GM18858 (cell line): ENCODE measurements around the gene SHF.

Source experiments
- ATAC-seq: cut with Tn5 transposase; IDR thresholded peaks from one replicate; pipeline ENCODE4 v1.9.1; 2021; ENCODE audit not compliant: unreplicated experiment

Gene SHF

DNA sequence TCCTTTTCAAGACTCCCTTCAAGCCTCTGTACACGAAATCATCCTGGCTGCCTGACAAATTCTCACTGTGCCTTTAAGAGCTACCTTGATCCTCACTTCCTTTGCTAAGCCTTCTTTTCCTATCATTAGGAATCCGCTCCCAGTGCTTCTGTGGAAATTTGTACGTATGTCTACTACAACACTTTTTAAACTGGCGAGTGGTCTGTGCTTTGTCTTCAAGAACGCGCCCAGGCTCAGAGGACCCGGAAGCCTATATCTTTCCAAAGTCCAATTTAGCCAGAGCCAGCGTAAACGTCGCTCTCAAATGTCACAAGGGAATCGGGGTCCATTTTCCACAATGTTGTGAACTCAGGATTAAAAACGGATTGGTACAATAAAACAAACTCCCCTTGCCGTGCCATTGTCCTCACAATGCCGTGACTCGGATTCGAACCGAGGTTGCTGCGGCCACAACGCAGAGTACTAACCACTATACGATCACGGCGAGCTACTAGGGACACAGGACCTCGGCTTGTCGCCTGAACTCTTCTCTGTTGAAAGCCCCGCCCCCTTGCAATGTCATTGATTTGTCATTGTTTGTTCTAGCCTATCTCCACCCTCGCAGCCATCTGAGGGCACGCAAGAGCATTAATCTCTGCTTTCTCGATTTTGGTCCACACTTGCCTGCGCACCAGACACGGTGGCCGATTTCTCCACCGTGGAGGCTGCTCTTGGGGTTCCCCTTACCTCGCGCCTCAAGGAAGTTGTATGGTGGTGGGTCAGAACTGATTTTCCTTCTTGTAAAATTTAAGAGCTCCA is 12.4 kb upstream of the SHF start:
- ATAC-seq: peak; percentile 23

DNA sequence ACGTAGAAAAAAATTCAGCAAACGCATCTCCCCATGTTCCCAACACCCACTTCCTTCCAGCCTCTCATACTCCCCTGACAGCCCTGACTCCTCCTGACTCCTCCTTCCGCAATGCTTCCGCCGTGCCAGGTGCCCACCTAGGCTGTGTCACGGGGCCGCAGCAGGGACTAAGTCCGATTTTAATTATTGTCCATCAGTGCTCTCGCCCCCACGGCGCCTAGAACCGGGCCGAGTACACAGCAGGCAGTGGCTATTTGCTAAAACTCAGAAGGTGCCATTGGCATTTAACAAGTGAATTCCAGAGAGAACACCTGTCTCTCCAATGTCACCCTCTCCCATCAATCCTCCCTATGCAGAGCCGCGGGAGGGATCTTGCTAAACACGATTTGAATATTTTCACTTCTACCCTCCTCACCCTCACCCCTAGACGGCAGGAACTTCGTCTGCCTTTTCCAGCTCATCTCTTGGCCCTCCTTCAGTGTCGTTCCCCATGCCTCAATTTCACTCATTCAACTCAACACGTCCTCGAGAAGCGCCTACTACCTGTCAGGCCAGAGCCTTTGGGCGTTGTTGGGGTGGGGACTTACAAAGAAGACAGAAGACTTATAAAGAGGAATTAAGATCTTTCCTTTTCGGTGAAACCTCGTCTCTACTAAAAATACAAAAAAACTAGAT is 11.5 kb upstream of the SHF start:
- no peak for ATAC-seq

DNA sequence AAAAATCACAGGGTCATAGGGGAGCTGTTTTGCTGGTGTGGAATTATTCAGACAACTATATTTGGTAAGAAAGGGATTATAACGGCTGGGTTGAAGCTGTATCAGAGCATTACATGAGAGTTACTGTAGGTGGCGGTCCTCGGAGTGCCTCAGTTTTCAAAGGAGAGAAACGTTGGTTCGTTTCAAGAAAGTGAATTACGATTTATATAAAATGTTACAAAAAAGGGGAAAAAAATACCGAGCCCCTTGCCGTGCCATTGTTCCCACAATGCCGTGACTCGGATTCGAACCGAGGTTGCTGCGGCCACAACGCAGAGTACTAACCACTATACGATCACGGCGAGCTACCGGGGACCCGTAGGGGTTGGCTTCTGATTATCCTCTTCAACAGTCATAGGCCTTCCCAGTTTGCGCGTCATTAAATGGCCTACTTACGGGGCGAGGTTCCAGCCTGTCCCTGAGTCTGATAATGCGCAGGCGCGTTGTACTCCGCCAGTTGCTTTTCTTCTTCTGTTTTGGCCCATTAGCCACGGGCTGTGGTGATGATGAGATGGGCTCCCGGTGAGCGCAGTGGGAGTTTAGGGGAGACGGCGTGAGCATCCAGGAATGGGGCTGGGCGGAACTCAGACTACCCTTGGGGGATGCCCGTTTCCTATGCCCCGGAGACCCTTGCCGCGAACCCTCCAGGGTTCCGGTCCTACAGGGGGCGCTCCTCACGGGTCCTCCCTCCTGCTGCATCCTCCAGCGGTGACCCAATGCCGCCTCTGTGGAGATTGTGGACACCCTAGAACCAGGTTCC is 10.8 kb upstream of the SHF start:
- peak; percentile 51 for ATAC-seq

DNA sequence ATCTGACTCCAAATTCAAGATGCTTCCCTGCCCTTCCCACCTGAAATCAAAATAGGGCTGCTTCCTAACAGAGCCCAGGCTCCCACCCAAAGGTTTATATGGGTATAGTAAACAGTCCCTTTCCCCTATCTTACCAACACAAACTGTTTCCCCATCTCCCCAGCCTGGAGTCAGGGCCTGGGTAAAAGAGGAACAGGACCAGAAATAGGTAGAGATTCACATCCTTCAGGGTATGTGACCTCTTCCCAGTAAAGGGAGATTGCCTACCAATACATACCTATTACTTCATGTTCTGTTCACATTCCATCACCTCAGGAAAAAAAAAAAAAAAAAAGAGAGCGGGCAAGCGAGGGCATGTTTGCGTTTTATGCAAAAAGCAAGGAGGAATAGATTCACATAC is 9.7 kb upstream of the SHF start:
- no peak for ATAC-seq

DNA sequence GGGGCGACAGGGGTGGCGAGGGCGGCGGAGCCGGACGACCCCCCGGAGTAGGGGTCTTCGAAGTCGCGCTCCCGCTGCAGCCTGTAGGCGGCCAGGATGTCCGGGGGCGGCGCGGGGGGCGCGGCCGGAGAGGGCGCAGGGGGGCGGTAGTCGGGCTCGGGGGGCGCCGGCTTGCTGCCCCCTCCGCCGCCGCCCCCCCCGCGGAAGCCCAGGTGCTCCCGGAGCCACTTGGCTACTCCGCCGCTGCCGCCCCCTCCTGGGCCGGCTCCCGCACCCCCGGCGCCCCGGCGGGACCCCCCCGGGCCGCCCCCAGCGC is 230 bp downstream of the SHF start:
- ATAC-seq: no peak

DNA sequence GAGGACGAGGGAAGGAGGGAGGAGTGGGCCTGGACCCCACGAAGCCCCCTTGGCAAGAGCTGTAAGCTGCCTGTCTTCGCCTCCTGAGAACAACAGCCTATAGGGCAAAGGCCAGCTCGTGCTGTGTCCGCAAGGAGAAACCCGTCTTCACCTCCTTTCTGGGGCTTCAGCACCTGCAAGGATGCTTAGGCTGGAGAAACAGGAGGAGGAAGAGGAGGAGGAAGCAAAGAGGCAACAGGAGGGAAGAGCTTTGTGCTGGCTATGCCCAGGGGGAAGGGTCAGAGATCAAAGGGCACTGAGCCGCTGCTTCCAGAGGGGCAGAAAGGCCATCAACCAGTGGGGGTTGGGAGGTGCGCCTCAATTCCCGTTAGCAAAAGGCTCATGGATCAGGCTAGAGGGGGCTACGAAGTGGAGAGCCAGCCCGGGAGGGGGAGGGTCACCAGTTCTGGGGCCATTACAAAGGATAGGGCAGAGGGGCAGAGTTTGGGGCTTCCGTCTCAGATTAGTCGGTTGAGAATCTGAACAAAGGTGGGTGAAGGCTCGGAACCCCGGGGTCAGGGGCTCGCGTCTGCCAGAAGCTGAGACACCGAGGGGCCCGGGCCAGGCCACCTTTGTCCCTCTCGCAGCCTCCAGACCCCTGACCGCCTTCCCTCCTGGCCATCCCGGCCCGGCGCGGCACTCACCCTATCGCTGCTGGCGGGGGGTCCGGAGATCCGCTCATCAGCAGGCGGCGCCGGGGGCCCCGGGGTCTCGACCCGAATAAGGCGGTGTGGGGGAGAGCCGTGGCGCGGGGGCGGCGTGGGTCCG is 792 bp downstream of the SHF start:
- ATAC-seq: no peak

DNA sequence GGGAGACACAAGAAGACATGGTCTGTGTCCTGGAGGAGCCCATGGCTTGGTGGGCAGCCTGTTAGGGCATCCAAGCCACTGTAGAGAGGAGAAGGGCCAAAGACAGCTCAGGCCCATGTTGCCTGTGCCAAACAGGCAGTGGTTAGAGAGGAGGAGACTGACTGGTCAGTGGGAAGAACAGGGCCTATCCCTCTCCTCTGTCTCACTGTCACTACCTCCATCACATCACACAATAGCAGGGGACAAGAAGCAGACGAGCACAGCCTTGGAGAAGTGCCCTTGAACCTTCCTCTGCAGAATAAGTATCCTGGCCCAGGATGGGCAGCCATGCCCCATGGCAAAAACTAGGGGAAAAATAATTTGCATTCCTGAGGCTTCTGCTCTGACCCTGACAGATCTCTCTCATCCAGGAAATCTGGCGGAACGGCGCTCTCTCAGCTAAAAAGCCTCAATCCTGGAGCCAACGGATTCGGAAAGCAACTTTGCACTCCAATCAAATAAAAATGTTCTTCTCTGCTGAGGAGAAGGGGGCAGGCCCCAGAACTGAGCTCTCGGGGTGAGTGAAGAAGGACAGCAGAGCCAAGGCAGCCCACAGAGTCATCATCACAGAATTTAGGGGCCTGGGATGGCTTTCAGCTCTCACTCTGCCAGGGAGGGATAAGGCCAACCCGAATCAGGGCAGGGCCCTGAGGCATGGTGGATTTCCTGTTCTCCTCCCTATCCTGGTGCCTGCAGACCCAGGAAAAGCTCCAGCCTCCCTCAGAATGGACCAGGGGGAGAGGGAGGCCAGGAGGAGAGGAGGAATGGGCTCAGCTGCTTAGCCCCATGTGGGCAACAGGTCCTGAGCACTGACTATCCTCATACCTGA is 1.6 kb downstream of the SHF start:
- no peak for ATAC-seq

DNA sequence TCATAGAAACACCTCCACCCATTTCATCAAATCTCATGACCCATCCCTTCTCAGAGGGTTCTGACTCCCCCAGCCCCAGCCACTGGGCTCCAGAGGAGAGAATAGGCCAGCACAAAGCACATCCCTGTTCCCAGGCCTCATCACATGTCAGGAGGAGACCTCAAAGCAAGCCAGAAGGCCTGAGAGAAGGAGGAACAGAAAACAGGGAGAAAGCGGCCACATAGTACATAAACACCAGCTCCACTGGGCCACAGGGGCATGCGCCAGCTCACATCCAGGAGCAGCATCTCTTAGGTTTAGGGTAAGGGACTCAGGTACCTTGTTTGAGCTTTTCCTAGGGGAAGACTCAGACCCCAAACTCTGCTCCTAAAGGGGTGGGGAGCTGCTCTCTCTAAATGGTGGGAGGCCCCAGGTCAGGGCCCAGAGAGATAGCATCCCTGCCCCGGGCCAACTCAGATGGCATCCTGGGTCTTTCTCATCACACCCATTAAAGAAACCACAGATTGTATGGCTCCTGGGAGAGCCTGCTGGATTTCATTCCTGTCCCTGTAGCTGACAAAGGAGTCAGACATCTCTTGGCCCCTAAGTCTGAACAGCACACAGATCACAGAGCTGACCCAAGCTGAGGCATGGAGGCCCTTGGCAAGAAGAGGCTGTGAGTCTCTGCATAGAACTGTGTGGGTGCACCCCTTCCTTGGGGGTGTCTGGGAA is 2.5 kb downstream of the SHF start:
- ATAC-seq: no peak

DNA sequence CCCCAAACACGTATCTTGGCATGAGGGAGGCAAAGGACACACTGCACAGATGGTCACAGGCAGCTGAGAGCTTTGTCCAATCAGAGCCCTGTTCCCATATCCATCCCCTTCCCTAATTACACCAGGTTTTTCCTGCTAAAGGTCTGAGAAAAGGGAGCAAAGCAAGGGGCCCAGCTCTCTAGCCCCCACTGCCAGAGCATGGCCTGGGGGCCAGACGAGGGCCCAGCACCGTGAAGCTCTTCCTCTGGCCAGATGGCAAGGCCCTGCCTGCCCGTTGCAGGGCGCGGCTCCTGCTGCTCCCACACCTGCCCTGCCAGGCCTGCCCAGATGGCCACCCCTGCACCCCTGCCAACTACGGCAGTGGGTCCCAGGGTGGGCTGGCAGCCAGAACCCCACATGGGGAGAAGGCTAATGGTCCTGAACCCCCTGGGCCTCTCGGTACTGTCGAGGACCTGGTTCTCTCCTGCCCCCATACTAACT is 3.2 kb downstream of the SHF start:
- ATAC-seq: no peak

DNA sequence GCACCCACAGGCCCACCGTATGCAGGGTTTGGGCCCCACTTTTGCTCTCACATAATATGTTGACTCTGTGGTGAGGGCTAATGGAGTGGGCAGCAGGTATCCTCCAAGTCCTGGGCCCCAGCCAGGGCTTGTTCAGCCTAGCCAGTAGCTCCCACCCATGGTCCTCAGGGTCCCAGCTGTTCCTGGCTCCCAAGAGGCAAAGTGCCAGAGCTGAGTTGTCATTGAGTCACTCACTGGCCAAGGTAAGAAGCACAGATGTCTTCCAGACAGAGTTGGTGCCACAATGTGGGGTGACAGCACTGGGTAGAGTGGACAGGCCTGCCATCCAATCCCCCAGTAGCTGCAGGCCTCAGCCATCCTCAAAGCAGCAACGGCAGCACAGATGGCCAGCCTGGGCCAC is 4.3 kb downstream of the SHF start:
- ATAC-seq: no peak

DNA sequence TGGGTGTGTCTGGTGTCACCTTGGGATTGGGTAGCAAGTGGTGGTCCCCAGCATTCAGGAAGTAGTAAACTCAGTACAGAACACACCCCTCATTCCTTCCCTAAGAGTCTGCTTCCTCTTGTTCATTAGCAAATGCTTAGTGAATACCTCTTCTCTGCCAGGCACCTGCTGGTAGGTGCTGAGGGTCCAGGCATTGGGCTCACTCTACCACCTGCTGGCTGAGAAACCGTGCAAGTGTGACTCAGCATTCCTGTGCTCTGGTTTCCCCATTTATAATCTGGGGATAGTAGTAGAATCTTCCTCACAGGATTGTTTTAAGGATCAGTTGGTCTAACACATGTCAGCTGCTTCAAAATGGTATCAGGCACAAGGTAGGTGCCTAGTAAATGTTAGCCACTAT is 4.8 kb downstream of the SHF start:
- no peak for ATAC-seq

DNA sequence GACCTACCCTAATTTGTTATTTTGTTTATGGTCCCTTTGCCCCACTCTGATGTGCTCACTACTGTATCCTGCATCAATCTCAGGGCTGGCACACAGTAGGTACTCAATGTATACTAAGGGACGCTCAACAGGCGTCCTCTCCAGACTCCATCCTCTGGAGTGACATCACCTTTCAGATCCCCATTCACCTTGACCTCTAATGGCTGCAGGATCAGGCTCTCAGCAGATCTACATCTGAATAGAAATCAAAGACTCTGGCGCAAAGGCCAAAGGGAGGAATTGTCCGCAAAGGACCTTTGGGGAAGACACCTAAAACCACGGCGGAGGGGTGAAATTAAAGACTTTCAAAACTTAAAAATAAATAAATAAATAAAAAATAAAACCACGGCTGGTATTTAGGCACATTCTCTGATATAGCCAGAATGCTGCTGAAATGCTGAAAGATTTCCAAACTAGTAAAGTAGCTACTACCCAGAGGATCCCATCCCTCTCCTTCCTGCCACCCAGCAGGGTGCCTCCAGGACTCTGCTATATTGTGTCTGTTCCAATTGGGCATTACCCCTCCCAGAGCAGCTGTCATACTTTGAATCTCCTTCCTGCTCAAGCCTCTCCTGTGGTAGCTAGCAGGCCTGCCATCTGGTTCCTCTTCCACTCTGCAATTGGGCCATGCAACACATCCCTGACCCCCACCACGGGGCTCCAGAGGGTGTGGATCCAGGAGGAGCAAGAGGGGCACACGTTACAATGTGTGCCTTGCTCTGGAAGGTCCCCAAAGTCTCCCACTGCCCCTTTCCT is 6.1 kb downstream of the SHF start:
- ATAC-seq: no peak

DNA sequence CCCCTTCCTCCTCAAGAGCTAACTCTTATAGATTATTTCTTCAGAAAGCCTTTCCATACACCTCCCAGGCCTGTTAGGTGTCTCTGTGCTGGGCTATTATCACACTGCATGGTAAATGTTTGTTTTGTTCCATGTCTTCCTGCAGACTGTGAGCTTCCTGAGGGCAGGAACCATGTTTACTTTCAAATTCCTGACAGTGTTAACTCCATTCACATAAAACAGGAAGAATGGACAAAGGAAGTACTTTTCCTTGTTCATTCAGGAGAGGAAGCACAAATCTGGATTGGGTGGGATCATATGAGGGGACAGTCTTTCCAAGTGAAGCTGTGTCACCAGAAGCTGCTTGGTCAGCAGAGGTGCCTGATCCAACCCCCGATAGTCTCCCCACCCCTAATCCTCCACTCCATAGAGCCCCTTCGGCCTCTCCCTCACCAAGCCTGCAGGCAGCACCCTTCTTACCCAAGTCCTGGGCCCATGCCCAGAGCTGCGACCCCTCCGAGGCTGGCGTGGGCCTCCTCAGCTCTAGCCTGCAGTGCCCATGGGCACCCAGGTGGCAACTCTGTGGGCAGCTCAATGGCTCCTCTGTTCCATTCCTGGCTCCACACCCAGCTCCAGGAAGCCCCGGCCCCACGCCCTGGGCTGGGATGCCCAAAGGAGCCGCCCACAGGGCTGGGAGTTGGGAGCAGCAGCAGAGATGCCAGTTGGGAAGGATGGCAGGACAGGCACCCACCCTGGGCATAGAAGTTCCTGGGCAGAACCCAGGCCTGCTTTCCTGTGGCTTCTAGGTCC is 6.9 kb downstream of the SHF start:
- ATAC-seq: no peak

DNA sequence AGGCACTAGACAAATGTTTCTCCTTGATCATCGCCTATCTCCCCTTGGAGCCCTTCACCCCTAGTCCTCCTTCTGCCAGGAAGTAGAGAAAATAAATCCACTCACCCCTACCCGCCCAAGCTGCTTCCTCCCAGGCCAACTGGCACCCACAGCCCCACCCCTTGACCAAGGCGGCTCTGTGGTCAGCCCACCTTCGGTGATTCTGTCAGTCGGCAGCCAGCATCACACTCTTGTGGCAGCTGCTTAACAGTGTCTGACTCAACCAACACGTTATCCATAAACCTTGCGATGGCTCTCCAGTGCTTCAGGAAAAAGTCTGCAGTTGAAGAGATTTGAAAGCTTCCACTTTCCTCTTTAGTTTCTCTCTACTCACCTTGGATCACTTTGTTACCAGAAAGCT is 7.6 kb downstream of the SHF start:
- ATAC-seq: no peak

DNA sequence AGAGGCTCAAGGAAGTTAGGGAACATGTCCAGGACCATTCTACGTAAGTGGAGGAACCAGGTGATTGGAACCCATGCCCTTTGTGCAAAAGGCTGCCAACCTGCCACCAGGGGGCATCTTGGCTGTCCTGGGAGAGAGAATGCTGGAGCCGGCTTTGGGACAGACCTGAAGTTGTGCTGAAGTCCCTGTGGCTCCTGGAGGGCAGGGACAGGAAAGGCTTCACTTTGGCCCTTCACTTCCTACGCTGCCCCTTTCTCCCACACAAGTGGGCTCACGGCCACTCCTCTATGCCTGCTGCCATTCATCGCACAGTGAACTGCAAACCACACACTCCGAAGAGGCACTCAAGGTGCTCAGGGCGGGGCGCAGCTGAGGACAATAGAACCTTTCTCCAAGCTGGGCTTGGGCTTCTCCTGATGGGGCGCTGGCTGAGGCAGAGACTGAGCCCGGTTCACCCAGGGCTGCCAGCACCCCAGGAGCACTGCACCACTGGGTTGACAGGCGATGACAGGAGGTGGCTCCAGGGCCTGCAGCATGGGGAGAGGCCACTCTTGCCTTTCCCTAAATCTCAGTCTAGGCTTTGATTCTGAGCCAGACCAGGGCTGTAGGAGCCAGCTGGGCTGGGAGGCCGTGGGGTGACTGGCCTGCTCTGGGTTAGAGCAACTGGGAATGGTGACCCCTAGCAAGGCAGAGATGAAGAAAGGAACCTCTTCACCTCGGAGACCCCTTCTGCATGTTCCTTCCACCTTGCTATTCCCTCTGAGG is 8.4 kb downstream of the SHF start:
- no peak for ATAC-seq

DNA sequence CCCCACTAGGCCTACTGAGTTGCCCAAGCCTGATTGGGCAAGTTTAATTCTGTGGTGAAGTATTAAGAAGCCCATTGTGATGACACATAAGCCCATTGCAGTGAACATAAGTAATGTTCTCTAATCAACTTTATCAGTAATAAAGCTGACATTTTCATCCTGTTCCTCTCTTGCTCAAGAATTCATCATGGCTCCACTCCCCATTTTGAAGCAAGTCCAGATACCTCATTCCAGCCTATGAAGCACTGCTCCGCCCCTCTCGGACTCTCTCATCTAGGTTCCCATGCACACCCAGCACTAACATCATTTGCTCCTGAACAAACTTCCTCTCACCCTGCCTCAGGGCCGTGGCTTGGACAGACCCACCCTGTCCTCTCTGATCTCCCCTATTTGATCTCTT is 10.5 kb downstream of the SHF start:
- ATAC-seq: no peak

DNA sequence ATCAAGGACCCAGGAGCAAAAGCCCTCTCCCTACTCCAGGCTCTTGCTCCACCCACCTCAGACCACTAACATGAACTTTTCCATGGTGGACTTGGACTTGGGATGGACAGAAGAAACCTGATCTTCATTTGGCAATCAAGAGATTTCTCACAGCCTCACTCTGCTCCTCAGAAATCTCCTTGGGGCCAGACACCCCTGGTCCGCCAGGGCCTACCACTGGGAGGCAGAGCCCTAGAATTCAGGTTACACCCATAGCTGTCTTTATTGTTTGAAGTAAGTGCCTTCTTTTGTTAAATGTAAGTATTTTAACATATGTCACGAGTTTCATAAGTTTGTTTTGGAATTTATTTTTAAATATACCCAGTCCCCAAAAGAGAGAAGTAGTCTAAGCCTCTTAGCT is 13.2 kb downstream of the SHF start:
- ATAC-seq: no peak
